ENCODE measurements around the gene ABHD16B.

Gene ABHD16B

GRCh38 chr20:63861365-63861934, at the start of gene ABHD16B:
Gene ABHD16B, plus strand, starts transcription at chr20:63861498. Its CDS starts 43 bp downstream, at chr20:63861541.
- no peak for DNase-seq (ENCODE audit: low read depth)

DNA sequence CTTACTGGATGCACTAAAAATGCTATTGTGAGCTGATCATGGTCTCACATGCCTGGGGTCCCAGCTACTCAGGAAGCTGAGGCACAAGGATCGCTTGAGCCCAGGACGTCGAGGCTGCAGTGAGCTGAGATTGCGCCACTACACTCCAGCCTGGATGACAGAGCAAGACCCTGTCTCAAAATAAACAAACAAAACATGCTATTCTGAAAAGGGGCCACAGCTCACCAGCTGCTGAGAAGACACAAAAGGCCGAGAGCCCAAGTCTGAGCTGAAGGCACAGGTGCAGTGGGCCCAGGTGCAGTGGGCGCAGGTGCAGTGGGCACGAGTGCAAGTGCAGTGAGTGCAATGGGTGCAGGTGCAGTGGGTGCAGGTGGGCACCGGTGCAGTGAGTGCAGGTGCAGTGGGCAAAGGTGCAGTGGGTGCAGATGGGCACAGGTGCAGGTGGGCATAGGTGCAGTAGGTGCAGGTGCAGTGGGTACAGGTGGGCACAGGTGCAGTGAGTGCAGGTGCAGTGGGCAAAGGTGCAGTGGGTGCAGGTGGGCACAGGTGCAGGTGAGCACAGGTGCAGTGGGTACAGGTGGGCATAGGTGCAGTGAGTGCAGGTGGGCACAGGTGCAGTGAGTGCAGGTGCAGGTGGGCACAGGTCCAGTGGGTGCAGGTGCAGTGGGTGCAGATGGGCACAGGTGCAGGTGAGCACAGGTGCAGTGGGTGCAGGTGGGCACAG, 46.2 kb upstream of the ABHD16B start:
- no peak for DNase-seq (ENCODE audit: low read depth)

GRCh38 chr20:63815615-63816253, 45.6 kb upstream of the ABHD16B start:
- no peak for DNase-seq (ENCODE audit: low read depth)

- no peak for DNase-seq (ENCODE audit: low read depth)
Measured at GRCh38 chr20:63819224-63819921, 41.9 kb upstream of the ABHD16B start.

DNA sequence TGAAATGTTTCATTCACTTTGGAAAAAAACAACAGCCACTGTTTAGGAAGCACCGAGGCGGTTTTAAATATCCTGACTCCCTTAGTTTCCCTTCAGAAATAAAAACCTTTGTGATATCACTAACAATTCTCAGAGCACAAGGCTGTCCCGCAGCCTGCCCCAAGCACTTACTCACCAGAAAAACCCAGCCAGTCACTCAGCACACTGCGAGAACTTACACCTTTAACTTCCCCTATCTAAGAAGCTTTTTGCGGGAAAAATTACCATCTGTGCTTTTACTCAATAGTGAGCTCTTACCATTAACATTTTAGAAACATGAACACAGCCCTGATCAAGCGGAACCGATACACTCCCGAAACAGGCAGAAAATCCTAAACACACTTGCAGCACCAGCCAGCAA, 39.5 kb upstream of the ABHD16B start:
- no peak for DNase-seq (ENCODE audit: low read depth)

DNA sequence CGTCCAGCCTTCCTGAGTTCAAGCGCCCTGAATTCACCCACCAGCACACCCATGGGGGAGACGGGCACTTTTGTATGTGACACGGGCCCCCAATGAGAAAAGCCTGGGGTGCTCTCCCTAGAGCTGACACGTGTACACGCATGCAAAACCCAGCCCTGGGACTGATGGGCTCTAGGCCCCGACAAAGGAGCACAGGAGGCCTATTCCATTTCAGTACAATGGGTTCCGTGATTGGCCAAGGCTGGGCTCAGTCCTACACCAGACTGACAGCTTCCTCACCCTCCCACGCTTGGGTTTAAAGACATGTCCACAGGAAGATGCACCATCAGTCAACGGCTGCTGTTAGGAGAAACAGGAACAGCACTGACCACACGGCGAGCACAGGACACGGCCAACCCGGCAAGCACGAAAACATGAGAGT, 39.0 kb upstream of the ABHD16B start:
- no peak for DNase-seq (ENCODE audit: low read depth)

GRCh38 chr20:63823691-63824311, 37.5 kb upstream of the ABHD16B start:
- no peak for DNase-seq (ENCODE audit: low read depth)

DNA sequence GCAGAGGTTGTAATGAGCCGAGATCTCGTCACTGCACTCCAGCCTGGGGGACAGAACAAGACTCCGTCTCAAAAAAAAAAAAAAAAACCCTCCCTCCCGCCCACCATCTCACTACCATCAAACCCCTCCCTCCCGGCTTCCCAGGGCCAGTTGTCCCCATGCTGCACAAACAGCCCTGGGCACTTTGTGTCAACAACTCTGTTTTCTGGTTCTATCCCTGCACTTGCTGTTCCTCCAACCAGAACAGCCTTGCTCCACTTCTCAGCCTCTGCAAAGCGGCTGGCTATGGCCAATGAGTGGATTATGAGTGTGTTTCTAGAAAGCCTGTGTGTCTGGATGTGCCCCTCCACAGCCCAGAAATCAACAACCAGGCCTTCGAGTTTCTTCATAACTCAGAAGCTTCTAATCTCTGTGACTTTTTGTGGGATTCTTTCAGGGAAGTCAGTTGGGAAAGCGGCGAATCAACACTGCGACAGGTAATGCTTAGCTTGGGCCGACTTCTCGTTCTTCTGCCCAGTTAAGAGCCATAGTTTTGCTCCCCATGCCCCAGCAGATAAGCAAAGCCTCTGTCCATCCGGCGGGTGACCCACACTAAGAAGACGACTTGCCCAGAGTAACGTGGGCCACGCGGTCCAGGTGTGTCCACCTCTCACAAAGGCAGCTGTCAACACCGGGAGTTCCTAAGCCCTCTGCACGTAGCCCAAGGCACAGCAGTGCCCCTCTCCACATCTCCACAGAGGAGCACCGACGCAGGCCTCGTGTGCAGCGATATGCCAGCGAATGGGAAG, 35.8 kb upstream of the ABHD16B start:
- no peak for DNase-seq (ENCODE audit: low read depth)

DNA sequence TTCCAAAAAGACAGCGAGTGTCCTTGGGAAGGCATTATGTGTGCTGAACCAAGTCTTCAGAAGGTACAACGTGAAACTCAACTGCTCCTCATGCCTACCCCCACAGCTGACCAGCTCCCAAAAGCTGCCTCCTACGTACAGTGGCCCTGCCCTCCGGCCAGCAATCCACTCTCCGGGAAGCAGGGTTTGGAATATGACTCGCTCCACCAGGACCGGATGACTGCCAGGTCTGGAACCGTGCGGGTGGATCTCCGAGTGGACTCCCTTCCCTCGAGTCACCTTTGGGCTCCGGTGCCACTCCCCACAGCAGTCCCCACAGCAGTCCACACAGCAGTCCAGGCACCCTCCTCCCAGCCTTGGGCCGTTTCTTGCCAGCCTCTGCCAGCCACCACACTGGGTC, 34.5 kb upstream of the ABHD16B start:
- no peak for DNase-seq (ENCODE audit: low read depth)

DNA sequence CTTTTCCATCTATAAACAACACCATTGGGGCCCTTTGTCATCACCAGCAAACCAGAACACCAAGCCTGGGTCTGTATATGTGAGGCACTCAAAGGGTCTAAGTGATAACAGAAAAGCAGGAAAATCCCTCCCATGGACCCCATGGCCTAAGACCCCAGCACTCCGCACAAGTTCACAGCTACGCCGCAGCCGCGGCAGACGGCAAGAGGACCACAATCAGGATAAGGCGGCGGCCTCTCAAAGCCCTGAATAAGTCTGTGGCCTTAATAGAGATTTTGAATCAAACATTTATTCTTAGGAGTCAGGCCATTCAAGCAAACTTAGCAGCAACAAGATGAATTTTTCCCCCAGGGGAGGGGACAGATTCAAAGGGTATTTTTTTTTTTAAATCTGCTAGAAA, 33.2 kb upstream of the ABHD16B start:
- no peak for DNase-seq (ENCODE audit: low read depth)

DNA sequence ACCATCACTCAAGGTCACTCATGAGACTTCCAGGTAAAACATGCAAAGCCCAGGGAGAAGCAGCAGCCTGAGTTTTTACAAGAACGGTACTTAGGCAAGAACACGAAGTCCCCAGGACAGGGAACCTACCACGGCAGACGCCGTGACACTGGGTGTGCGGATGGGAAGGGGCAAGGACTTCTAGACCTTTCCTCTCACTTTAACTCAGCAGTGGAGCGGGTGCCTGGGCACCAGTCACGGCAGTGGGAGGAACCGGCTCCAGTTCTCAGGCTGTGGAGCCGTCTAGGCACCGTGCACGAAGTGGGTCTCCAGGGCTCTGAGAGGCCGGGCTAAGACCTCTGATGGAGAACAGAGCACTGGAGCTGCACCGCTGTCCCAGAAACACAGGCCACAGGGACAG, 32.8 kb upstream of the ABHD16B start:
- no peak for DNase-seq (ENCODE audit: low read depth)

DNA sequence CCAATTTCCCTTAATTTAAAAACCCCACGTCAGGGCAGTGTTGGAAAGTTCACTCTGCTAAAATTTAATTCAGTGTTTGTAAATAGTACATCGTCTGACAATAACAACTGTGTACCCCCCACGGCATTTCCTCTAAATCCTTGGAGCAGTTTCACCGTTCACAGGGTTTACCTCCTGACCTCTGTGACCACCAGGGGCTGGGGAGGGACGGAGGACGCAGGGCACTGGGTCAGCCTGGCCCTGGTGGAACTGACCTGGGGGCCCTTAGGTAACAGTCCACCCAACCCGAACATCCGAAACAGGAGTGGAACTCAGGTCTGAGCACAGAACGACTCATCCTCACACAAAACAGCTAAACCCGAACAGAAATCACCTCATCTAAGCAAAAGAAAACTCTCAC, 32.3 kb upstream of the ABHD16B start:
- DNase-seq (ENCODE audit: low read depth) = no peak

DNA sequence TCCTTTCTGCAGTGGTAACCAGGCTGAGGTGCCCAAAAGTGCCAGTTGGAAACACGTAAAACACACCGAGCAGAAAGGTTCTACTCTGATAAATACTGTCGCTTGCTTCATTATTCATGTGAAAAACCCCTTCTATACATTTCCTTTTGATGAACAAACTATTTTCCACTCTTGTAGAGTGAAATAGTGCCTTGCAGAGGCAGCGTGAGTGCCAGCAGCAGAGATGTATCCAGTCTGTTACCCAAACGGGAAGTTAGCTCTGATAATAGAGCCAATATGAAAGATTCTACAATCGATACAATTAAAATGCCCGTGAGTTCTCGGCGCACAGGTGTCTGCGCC, 31.7 kb upstream of the ABHD16B start:
- DNase-seq (ENCODE audit: low read depth) = no peak

GRCh38 chr20:63829945-63830835, 31.1 kb upstream of the ABHD16B start:
- DNase-seq (ENCODE audit: low read depth) = no peak

DNA sequence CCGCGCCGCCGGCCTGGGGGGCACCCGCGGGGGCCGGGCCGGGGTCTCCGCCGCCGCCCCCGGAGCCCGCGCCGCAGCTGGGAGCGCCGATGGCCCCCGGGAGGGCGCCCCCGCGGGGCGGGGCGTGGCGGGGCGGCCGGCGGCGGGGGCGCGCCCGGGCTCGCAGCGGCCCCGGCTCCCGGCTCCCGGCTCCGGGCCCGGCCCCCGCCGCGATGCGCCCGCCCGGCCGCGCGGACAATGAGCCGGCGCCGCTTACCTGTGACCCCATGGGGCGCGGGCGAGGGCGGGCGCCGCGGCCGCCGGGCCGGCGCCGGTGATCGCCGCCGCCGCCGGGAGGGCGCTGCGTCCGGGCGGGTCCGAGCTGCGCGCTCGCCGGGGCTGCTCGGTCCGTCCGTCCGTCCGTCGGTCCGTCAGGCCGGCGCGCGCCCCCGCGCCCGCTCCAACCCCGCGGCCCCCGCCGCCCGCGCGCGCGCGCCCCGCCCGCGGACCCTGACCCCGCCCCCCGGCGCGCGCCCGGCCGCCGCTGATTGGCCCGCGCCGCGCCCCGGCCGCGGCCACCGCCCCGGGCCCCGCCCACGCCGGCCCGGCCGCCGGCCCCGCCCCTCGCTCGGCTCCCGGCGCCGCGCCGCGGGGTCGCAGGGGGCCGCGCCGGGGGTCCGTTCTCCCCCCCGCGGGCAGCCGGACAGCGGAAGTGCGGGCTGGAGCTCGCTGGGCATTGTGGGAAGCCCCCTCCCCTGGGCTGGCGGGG, 30.3 kb upstream of the ABHD16B start, which contains the start of gene ZBTB46:
Gene ZBTB46, minus strand, starts transcription at position 424 of the 748 bp plus-strand sequence. CDS start 40,507 bp downstream, outside the sequence.
- no peak for DNase-seq (ENCODE audit: low read depth)

DNA sequence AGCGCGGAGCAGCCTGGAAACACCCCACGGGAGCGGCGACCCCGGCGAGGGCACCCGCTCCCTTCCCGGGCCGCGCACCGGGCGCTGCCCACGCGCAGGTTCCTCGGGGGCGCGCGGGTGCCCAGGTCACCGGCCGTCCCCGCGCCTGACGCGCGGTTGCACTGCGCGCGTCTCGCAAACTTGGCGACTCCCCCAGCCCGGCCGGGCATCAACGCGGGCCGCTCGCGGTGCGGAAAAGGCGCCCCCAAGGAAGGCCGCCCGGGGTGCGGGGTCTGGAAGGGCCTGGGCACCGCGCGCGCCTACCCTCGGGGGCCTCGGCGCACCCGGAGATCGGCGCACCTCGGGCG, 29.7 kb upstream of the ABHD16B start:
- no peak for DNase-seq (ENCODE audit: low read depth)

DNA sequence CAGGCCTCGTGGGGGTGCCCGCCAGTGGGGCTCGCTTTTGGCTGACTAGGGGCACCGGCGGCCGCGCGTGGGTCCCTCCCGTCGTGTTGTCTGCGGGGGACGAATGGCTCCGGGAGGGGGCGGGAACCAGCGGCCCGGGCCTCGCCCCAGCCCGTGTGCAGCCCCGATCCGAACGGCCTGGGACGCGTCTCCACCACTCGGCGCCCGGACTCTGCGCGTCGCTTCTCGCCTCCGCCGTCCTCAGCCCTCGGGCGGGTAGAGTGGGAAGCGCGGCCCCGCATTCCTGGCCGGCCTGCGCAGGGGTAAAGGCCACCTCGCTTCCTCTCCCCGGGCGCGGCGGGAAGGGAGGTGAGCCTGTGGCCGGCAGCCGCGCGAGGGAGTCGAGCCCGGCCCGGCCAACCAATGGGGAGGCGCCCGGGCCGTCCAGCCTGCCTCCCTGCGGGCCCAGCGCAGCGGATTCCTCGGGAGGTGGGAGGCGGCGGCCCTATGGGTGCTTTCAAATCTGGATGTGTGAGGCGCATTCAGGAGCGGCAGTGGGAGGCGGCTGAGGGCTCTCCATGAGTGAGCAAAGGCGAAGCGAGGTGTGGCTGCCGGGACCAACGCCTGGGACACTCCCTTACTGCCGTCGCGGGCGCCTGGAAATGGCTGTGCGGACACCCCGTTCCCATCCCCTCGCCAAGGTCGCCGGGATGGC, 29.2 kb upstream of the ABHD16B start:
- no peak for DNase-seq (ENCODE audit: low read depth)

GRCh38 chr20:63833776-63834490, 27.4 kb upstream of the ABHD16B start:
- DNase-seq (ENCODE audit: low read depth) = peak; percentile 49

DNA sequence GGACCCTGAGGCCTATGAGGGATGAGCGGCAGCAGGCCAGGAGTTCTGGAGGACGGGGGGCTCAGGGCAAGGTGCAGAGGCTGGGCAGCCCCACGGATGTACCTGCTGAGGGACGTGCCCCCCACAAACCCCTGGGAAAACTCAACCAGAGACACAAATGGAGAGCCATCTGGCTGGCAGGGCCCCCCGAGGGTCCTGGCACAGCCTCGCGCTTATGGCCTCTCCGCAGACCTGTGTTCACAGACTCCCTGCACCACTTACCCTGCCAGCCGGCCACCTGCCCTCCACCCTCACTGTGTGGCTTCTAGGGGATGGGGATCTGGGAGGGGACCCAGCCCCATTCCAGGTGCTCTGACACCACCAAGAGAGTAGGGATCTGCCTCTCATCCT, 26.8 kb upstream of the ABHD16B start:
- no peak for DNase-seq (ENCODE audit: low read depth)

All from non-pigmented ciliary epithelial cell (primary cell).